Thyroid gland (tissue), 4 donors: ENCODE data around the gene FBXL20.

Source experiments
- POLR2A ChIP-seq, 2 donors: fragments of 450-650 bp; IDR thresholded peaks; one replicate each; pipeline ENCODE4 v1.6.1; 2017; ENCODE audit warnings: antibody characterized with exemption in 2 of 2, mild to moderate bottlenecking in 2 of 2, moderate library complexity in 1 of 2
- TF ChIP-seq, protein P1 (sequence below), 6 experiments: fragments of 200-600 bp in 3 of 6; fragments of 450-650 bp in 3 of 6; sonication (generic) in 3 of 6; IDR thresholded peaks; one replicate each; pipeline ENCODE4 v1.5.1; 2016 to 2019; ENCODE audit warnings: antibody characterized with exemption in 6 of 6, mild to moderate bottlenecking in 2 of 6, inconsistent platforms in 1 of 6, moderate library complexity in 1 of 6

DNA sequence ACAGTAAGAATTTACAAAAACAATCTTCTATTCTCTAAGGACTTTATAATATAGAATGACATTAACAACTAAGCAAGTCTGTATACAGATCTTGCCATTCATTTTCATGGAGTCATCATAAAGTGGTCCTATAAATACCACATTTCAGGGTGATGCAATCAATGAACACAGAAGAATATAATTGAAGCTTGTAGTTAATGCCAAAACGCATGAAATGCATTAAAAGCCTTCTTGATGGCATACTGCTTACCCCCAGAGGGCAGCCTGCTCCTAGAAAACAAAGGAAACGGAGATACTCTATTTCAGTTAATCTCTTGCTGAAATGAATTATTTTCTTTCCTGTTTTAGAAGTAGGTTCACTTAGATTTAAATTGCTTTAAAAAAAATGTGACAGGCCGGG, 130.5 kb downstream of the FBXL20 start:
- TF ChIP-seq, protein P1, sequence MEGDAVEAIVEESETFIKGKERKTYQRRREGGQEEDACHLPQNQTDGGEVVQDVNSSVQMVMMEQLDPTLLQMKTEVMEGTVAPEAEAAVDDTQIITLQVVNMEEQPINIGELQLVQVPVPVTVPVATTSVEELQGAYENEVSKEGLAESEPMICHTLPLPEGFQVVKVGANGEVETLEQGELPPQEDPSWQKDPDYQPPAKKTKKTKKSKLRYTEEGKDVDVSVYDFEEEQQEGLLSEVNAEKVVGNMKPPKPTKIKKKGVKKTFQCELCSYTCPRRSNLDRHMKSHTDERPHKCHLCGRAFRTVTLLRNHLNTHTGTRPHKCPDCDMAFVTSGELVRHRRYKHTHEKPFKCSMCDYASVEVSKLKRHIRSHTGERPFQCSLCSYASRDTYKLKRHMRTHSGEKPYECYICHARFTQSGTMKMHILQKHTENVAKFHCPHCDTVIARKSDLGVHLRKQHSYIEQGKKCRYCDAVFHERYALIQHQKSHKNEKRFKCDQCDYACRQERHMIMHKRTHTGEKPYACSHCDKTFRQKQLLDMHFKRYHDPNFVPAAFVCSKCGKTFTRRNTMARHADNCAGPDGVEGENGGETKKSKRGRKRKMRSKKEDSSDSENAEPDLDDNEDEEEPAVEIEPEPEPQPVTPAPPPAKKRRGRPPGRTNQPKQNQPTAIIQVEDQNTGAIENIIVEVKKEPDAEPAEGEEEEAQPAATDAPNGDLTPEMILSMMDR (IDR thresholded peaks at IDR 0.05), result peak in 2 of 6 experiments; percentile 8 to 20
- no peak for TF ChIP-seq POLR2A (IDR thresholded peaks at IDR 0.05)
